Natural killer cell (primary cell): ENCODE measurements around the gene ADAM11. TPM values are rescaled to one million over a fixed set of nuclear protein-coding genes. Genes with fewer than 3 reads are reported as not detected.

ENCODE experiments used
- ATAC-seq, 3 donors: fragments of 150-1000 bp in 2 of 3; fragments of 200-7000 bp in 1 of 3; cut with Tn5 transposase; 1 replicate in 1 of 3; 2 replicates in 2 of 3; pipeline ENCODE4 v1.10.0; 2021; ENCODE audit warnings: mild to moderate bottlenecking in 2 of 3, moderate library complexity in 2 of 3
- DNase-seq, 2 donors: peaks; one replicate each; pipeline versions ENCODE4 v3.0.0 to v3.0.0-alpha.2; 2013 to 2021; ENCODE audit warnings: mixed read lengths in 1 of 2
- H3K27ac ChIP-seq: one replicate; pipeline ENCODE4 v1.5.1; 2013; ENCODE audit warnings: mild to moderate bottlenecking, low read length
- H3K27me3 ChIP-seq: one replicate; pipeline ENCODE4 v1.6.1; 2013; ENCODE audit warnings: low read length; ENCODE audit not compliant: control insufficient read depth, insufficient read depth
- H3K36me3 ChIP-seq: one replicate; pipeline ENCODE4 v1.6.1; 2013; ENCODE audit warnings: low read length; ENCODE audit not compliant: control insufficient read depth, insufficient read depth
- H3K4me1 ChIP-seq: one replicate; pipeline ENCODE4 v1.6.1; 2013; ENCODE audit warnings: low read length; ENCODE audit not compliant: control insufficient read depth, insufficient read depth
- H3K4me3 ChIP-seq: one replicate; pipeline ENCODE4 v1.5.1; 2013; ENCODE audit warnings: low read length
- H3K9me3 ChIP-seq: one replicate; pipeline ENCODE4 v1.6.1; 2013; ENCODE audit warnings: low read length; ENCODE audit not compliant: control insufficient read depth, insufficient read depth
- H3K27ac Mint-ChIP-seq, 2 donors: one replicate each; pipeline ENCODE4 v1.8.0; 2022; ENCODE audit warnings: mild to moderate bottlenecking in 2 of 2, mixed read lengths in 2 of 2, moderate library complexity in 1 of 2
- H3K27me3 Mint-ChIP-seq, 2 donors: one replicate each; pipeline ENCODE4 v1.8.0; 2022; ENCODE audit warnings: low read depth in 2 of 2, mixed read lengths in 2 of 2
- H3K36me3 Mint-ChIP-seq: one replicate; pipeline ENCODE4 v1.8.0; 2022; ENCODE audit warnings: mixed read lengths
- H3K4me1 Mint-ChIP-seq, 2 donors: one replicate each; pipeline ENCODE4 v1.8.0; 2022; ENCODE audit warnings: mixed read lengths in 2 of 2
- H3K4me3 Mint-ChIP-seq: one replicate; pipeline ENCODE4 v1.8.0; 2022; ENCODE audit warnings: mild to moderate bottlenecking, moderate library complexity, mixed read lengths
- H3K9me3 Mint-ChIP-seq, 2 donors: one replicate each; pipeline ENCODE4 v1.8.0; 2022; ENCODE audit warnings: mixed read lengths in 2 of 2
- WGBS: methylation state at CpG from one replicate; pipeline ENCODE4 v1.1.7; 2013; ENCODE audit warnings: missing lambda C conversion rate; ENCODE audit not compliant: insufficient coverage; 5-methylcytosine and 5-hydroxymethylcytosine counted together
- intact Hi-C: fragments of 100-400 bp; cut with micrococcal nuclease; formaldehyde crosslinking; loops from one replicate; pipeline ENCODE4 v1.14.2; 2022
- total RNA-seq, 4 donors: library from RNA; stranded (reverse); fragments of 120-200 nt in 1 of 4; gene quantifications; one replicate each; pipeline versions ENCODE4 v1.2.3 to v1.2.4, GENCODE V29; 2013 to 2022
- TF ChIP-seq, protein P1 (sequence below): fragments of 200-600 bp; IDR thresholded peaks from one replicate; pipeline ENCODE4 v1.8.0; 2022; ENCODE audit warnings: antibody characterized with exemption

The ADAM11 gene
- total RNA-seq, 3 donors from 2014 or later (not counting 1 experiment from before 2014, with no cell fraction given) = 0.18 to 0.28 (median 0.28) TPM

GRCh38 chr17:44770166-44770925, 11.6 kb downstream of the ADAM11 start:
- H3K36me3 ChIP-seq = no peaks in the 10 kb centered on the region
- DNase-seq = no peak
- no peak overlapping the region for H3K27ac Mint-ChIP-seq
- TF ChIP-seq, protein P1, sequence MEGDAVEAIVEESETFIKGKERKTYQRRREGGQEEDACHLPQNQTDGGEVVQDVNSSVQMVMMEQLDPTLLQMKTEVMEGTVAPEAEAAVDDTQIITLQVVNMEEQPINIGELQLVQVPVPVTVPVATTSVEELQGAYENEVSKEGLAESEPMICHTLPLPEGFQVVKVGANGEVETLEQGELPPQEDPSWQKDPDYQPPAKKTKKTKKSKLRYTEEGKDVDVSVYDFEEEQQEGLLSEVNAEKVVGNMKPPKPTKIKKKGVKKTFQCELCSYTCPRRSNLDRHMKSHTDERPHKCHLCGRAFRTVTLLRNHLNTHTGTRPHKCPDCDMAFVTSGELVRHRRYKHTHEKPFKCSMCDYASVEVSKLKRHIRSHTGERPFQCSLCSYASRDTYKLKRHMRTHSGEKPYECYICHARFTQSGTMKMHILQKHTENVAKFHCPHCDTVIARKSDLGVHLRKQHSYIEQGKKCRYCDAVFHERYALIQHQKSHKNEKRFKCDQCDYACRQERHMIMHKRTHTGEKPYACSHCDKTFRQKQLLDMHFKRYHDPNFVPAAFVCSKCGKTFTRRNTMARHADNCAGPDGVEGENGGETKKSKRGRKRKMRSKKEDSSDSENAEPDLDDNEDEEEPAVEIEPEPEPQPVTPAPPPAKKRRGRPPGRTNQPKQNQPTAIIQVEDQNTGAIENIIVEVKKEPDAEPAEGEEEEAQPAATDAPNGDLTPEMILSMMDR = no peak
- WGBS = 80% methylated on average over 9 of the region's 11 CpGs
- H3K27me3 ChIP-seq = no peaks in the 10 kb centered on the region
- no peak overlapping the region for H3K4me3 ChIP-seq
- H3K9me3 Mint-ChIP-seq = no peaks in the 10 kb centered on the region
- no peak for ATAC-seq
- no peaks in the 10 kb centered on the region for H3K9me3 ChIP-seq
- peaks cover 18% of the 10 kb centered on the region for H3K4me1 ChIP-seq
- H3K27ac ChIP-seq = no peak overlapping the region
- no peaks in the 10 kb centered on the region for H3K27me3 Mint-ChIP-seq
- H3K4me3 Mint-ChIP-seq = no peak overlapping the region
- H3K4me1 Mint-ChIP-seq = peaks cover 0 to 7% of the 10 kb centered on the region in 2 donors
- no peaks in the 10 kb centered on the region for H3K36me3 Mint-ChIP-seq
- intact Hi-C loops = no loop called here

GRCh38 chr17:44772308-44773045, 13.7 kb downstream of the ADAM11 start:
- Mint-ChIP-seq H3K4me3 (no peak overlapping the region), H3K27ac (no peak overlapping the region), H3K27me3 (peaks cover 0 to 4% of the 10 kb centered on the region in 2 donors), H3K4me1 (peaks cover 0 to 18% of the 10 kb centered on the region in 2 donors), H3K9me3 (no peaks in the 10 kb centered on the region), H3K36me3 (no peaks in the 10 kb centered on the region)
- 76% methylated on average over 19 of the region's 21 CpGs for WGBS
- no peak overlapping the region for H3K27ac ChIP-seq
- H3K4me3 ChIP-seq = no peak overlapping the region
- TF ChIP-seq, protein P1 = no peak
- DNase-seq (no peak), ATAC-seq (no peak)
- no peaks in the 10 kb centered on the region for H3K9me3 ChIP-seq
- no peaks in the 10 kb centered on the region for H3K27me3 ChIP-seq
- no peaks in the 10 kb centered on the region for H3K36me3 ChIP-seq
- peaks cover 28% of the 10 kb centered on the region for H3K4me1 ChIP-seq
- intact Hi-C loops = no loop called here

DNA sequence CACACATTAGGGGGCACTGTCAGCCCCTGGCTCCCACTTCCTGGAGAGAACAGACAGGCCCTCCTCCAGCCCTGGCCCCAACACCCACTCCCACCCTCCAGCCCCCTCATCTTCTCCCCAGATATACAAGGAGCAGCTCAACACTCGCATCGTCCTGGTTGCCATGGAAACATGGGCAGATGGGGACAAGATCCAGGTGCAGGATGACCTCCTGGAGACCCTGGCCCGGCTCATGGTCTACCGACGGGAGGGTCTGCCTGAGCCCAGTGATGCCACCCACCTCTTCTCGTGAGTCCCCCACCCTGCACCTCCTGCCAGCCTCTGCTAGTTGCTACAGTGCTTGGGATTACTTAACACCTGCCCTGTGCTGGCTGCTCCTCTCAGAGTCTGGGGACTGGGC, 14.4 kb downstream of the ADAM11 start:
- no peaks in the 10 kb centered on the region for H3K36me3 Mint-ChIP-seq
- peaks cover 0 to 18% of the 10 kb centered on the region in 2 donors for H3K4me1 Mint-ChIP-seq
- H3K4me1 ChIP-seq = peaks cover 26% of the 10 kb centered on the region
- no peak overlapping the region for H3K27ac Mint-ChIP-seq
- peaks cover 0 to 7% of the 10 kb centered on the region in 2 donors for H3K27me3 Mint-ChIP-seq
- H3K4me3 ChIP-seq = no peak overlapping the region
- TF ChIP-seq, protein P1 = no peak
- no peaks in the 10 kb centered on the region for H3K36me3 ChIP-seq
- intact Hi-C loops = no loop called here
- DNase-seq (no peak), ATAC-seq (no peak)
- no peak overlapping the region for H3K4me3 Mint-ChIP-seq
- no peaks in the 10 kb centered on the region for H3K9me3 Mint-ChIP-seq
- H3K27ac ChIP-seq = no peak overlapping the region
- no peaks in the 10 kb centered on the region for H3K27me3 ChIP-seq
- 87% methylated on average over 6 of the region's 6 CpGs for WGBS
- H3K9me3 ChIP-seq = no peaks in the 10 kb centered on the region
